NCI-H2171 treated with DMSO at 0.1 percent for 48 hours (cell line): ENCODE measurements around the gene KAZN.
A peak's percentile ranks its signal among the peaks of the same experiment; 100 is the strongest.

Experiments
- DNase-seq: peaks from one replicate; lab custom pipeline; 2025; lab: John Stamatoyannopoulos, UW

KAZN gene

DNA sequence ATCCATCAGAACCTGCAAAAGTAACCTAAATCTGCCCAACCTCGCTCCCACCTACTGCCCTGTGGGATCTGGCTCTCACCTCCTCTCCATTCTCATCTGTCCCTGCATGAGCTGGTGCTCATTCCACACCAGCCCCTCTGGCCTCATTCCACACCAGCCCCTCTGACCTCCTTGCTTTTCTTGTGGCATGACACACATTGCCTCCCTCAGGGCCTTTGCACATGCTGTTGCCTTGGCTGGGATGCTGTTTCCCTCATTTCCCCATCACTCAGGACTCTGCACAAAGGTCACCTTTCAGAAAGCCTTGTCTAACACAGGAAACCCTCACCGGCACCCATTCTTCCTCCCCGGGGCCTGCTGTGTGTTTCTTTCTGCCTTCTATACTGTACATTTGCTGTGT is 197.1 kb downstream of the KAZN start:
- no peak for DNase-seq

DNA sequence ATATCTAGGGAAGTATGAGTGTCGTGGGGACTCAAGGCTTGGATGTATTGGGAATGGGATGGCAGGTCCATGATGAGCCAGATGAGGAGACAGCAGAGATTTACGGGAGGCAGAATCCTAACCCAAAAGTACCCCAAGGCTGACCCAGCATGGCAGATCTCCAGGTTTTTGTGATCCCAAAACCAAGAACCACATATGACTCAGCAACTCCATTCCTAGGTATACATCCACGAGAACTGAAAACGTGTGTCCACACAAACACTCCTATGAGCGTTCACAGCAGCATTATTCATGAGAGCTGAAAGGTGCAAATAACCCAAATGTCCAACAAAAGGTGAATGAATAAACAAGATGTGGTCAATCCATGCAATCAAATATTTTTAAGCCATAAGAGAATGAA is 201.5 kb downstream of the KAZN start:
- DNase-seq = no peak

DNA sequence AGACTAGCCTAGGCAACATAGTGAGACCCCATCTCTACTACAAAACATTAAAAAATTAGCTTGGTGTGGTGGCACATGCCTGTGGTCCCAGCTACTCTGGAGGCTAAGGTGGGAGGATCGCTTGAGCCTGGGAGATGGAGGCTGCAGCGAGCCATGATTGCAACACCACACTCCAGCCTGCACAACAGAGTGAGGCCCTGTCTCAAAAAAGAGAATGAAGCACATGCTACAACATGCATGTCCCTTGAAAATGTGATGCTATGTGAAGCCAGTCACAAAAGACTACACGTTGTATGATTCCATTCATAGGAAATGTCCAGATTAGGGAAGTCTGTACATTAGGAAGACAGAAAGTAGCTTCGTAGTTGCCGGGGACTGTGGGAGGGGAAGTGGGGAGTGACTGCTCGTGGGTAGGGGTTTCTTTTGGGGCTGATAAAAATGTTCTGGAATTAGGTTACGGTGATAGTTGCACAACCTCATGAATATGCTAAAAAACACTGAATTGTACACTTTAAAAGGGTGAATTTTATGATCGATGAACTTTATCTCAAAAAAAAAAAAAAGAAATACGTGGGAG is 202.1 kb downstream of the KAZN start:
- no peak for DNase-seq

DNA sequence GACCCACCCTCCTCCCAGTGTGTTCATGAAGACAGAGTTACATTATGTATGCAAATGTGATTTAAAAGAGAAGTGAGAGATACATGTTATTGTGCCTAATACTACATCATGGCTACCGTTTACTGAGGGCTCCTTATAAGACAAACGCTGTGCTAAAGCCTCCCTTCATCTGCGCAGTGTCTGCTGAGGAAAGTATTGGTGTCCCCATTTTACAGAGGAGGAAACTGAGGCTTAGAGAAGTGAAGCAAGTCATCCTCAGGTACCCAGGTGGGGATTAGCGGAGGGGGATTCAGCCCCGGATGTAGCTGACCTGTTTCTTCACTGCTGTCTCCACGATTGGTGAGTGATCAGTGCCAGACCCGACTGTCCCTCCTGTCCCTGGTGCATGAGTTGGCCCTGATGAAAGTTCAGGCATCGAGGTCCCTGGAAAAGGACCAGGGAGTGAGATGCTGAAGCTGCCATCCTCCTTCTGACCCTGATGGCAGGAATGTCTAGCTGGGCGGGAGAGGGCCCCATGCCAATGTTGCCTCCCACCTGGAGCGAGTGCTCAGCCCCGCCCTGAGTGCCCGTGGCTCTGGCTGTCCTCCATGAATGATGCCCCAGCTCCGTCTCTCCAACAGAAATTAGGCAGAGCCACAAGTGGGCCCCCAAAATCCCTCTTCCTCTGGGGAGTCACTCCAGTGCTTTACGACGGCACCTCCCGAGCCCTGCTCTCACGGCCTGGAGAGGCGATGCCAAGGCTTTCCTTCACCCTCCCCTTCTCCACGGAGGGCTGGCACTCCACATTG is 204.7 kb downstream of the KAZN start:
- DNase-seq = no peak

DNA sequence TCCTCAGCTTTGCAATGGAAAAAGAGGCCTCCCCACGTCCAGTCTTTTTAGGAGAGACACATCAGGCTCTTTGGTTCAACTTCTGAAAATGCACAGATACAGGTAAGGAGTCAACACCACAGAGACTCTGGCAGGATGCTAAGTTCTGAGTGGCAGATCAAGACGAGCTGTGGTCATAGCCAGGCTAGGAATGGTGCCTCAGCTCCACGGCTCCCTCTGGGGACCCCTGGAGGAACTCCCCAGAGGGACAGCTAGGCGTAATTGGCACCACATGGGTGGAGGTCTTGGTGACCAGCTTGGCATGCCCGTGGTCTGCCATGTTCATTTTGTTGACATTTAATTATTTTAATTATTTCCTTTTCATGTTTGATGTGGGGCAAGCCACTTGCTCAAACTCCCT is 206.1 kb downstream of the KAZN start:
- DNase-seq = no peak

DNA sequence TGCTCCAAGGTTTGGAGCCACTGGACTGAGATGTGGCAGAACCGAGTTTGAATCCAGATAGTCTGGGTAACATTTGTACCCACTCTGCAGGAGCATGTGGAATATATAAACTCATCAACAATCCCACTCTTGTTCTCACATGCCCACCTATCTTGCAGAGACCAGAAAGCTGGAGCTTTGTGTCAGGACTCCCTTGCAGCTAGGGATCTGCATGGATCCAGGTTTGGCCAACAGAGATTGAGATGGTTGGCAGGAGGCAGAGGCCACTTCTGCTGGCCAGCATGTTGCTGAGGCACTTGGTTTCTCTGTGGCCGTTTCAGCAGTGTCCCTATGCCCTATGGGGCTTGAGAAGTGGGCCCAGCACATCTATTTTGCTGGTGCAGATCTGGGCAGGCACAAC is 208.3 kb downstream of the KAZN start:
- DNase-seq = no peak

DNA sequence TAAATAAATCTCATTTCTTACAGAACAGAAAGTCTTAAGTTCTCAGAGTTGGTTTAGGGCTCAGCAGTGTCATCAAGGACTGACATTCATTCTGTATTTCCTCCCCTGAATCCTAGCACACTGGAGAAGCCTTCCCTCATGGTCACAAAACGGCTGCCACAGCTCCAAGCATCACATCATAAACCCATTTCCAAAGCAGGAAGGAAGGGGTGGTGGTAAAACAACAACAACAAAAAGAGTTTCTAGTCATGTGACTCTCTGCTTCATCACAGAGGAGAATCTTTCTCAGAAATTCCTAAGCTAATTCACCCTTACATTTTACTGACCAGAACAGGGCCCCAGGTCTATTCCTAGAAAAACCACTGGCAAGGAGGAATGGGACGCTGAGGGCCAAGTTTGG is 210.3 kb downstream of the KAZN start:
- DNase-seq = no peak

DNA sequence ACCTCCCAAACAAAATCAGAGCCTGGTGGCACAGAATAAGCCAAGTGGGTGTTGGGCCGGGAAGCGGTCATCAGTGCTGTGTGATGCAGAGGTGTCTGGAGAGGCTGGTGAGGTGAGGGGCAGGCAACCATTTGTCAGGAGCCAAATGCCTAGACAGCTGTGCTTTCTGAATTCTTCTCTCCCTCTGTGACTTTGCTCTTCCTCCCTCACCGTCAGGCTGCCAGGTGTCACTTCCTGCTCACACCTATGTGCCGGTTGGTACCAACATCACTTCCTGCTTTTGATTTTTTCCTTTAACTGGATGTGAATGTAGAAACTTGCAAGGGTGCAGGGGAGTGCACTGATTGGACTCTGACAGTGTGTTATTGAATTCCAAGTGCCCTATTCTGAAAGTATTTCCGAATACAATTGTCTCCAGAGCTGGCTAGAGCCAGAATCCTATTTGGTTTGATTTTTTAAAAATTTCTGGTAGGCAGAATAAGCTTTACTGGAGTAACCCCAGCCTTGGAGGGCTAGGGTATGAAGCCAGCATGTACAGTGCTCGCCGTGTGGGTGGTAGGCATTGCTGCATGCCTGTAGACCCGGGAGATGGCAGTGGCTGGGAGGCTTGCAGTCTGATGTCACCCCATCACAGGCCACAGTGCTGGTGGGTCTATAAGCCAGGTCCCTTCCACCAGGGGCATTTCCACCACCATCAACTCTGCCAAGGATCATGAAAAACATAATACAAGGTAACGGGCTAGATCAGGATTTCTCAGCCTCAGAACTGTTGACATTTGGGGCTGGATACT is 210.9 kb downstream of the KAZN start:
- DNase-seq = no peak

DNA sequence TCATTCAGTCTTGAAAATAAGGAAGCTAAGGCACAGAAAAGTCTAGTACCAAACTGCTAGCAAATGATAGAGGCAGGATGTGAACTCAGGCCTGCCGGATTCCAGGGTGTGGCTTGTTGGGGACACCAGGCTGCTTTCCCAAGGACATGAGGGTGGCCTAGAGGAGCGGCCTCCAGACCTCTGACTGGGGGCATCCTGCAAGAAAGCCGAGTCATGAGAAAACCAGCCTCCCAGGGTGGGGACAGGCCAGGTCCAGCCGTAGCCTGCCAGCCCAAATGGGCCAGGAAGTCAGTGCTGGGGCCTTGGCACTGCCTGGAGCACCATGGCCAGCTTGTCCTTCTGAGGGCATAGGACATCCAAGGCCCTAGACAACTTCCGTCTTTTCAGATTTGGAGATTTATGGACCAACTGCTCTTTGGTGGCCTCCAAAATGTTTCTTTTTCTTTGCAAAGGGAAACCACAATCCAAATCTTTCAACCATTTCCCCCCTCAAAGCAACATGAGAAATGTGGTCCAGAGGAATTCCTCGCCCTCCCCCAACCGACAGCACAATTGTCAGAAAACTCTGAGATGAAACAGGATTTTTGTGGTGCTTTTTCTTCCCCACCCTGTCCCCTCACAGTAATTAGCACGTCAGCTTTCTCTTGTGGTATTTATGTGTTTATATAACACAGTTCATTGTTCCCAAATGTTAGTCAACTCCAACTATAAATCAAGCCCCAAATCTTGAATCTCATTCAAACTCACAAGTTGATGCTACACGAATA is 212.3 kb downstream of the KAZN start:
- no peak for DNase-seq

DNA sequence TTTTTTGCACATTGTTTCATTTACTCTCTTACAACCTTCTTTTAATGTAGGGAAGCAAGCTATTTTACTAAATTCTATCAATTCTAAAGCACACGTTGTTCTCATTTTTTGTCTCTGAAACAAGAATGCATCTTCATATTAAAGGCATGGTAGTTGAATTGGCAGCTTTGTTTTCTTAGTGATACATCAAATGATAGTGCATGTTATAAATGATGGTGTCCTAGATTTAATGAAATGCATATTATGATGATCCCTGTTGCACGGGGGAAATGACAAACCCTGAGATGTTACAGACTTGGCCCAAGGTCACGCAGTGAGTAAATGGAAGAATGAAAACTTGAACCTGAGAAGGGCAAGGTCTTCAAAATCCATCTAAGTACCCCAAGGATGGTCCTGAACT is 213.1 kb downstream of the KAZN start:
- DNase-seq = no peak

DNA sequence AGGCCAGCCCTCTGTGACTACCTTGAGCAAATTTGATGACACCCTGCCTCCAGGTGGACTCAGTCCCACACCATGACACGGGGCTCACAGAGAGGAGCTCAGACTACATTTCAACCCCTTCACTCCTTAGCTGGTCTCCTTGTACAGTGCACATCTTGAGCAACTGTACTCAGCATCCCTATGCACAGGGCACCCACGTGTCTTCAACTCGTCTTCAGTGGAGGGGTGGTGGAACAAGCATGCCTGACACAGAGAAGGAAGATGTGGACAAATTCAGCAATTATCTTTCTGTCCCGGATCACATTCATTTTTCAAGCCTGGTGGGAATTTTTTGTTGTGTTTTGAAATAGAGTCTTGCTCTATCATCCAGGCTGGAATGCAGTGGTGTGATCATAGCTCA is 213.7 kb downstream of the KAZN start:
- no peak for DNase-seq

DNA sequence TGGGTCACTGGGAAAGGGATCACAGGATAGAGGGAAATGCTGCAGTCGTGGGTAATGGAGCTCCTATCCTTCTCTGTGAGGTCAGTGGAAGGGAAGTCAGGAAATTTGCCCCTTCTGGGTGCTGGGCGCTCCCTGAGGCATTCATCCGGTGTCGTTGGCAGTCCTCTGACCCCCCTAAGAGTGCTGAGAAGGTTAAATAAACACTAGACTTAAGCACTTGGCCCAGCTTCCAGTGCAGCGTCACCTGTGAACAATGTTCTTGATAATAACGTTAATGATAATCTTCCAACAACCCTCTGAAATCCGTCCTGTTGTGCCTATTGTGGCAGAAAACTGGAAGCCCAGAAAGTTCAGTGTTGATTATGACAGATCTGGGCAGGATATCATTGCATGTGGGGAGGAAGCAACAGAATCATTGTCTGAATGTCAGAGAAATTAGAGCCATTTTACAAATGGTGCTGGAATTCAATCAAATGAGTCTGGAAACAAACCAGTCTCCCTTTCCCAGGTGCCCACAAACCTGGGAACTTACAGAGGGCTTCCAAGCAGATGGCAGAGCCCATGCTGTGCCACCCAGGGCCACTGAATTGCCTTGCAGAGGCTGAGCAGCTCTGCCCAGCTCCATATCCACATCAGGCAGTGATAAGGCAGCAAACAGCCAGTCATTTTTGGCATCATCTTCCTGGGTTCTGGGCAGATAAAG is 216.8 kb downstream of the KAZN start:
- DNase-seq = no peak

DNA sequence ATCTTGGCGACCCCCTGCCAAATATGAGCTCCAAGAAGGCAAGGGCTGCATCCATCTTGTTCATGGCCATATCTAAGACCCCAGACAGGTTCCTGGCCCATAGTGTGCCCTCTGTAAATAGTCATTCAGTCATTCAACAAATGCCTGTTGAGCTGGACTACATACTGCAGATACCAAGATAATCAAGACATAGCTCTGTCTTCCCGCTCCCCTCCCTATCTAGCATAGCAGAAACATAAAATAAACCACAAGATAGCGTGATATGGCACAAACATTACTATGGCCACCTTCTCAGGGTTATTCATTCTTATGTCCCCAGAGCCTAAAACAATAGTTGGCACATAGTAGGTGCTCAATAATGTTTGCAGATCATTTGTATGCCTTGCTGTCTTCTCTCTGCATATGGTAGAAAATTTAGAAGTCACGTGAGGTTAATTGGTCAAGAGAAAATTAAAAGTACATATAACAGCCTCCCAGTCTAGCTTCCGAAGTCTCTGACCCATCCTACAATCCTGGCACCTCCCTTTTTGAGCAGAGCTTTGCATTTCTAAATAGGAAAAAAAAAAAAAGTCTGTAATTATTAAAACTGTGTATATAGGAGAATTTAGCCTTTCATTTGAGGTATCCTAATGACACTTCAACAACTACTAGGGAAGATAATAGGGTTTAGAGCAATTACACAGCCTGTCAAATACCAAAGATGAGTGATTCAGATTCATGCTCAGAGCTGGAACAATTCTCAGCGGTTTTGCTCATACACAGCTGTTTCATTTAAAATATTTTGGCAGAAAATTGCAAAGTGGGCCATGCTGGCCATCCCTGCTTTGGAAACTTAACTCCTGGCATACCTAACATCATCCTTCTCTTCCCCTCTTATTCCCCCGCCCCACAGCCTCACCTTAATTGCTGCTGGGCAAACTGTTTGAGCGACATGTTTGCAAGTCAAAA is 219.0 kb downstream of the KAZN start:
- DNase-seq = no peak

DNA sequence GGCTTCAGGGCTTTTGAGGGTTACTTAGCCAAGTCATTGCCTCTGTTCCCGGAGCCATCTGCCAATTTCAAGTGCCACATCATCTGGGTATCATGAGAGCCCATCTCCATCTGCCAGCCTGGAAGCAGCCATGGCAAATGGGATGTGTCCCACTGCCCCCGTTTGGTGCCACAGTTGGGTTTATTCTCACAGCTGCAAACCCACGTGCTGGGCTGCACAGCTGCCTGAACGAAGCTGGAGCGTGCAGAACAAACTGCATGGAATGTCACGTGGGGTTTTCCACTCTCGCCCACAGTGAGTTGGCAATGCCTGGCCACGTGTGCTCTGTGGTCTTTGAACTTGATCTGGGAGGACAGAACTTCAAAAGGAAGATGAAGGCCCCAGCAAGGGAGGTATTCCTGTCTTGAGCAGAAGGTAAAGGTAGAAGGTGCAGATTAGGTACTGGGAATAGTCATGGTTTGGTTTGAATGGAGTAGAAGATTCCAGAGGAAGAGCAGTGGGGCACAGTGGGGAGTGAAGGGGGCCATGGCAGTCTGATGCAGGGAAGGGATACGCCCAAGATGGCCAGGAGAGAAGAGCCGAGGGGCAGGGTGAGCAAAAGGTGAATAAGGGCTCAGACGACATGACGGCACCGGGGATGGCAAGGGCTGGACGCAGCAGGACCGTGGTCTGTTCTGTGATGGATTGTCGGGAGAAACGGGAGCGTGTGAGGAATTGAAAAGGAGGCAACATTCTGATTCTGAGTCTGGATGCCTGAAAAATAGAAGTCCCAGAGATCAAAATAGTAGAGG is 222.0 kb downstream of the KAZN start:
- DNase-seq = peak; percentile 87

DNA sequence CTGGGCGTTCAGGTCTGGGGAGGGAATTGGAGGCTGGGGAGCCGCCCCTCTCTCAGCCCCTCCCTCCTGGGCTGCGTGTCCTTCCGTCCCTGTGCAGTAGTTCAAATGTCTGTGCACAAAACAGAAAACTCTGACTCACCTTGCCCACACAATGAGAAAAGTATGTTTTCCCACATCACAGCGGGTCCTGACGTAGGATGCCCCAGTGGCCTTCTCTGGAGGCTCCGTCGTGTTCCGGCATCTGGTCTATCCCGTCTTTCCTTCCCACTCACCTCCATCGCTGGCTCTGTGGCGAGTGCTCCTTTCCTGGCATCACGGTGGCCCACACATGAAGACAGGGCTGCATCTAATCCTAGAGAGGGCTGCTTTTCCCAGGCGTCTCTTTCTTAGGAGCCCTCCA is 224.0 kb downstream of the KAZN start:
- DNase-seq = no peak

DNA sequence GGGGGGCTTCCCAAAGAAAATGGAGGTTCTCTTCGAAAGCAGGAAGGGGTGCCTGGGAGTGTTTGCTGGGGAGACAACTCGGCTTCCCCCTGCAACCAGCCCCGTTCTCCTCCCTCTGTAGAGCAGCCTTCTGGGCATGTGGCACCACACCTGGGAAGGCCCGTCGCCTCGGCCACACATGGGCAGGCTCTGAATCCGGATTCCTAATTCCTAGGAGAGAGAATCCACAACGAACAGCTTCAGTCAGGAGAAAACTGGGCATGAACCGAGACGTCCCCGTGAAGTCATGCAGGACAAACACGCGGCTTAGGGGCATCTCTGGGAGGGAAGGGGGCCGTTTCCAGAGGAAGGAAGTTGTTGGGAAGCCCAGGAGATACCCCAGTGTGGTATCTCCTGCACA is 224.5 kb downstream of the KAZN start:
- DNase-seq = no peak

DNA sequence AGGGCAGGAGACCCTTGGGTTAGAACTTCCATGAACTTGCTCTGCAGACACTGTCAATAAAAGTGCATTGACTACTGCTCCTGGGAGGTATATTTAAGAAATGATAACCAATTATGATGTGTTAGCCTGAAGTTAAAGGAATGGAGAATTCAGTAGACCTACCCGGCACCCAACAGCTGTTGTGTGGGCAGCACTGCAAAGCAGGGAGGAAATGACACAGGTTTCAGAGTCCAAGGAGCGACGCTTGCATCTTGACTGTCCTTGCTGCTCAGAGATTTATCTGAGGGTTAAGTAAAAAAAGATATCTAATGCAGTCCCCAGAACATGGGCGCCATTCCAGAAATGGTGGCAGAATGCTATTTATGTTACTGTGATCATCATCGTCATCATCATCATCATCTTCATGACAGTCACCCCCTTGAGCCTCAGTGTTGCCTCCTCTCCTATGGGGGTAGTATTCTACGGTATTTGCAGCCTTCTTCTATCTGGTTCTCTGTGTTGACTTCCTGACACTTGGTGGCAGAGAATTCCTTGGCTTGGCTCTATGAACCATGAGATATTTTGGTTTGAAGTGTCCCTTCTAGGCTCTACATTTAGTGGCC is 225.9 kb downstream of the KAZN start:
- DNase-seq = no peak

DNA sequence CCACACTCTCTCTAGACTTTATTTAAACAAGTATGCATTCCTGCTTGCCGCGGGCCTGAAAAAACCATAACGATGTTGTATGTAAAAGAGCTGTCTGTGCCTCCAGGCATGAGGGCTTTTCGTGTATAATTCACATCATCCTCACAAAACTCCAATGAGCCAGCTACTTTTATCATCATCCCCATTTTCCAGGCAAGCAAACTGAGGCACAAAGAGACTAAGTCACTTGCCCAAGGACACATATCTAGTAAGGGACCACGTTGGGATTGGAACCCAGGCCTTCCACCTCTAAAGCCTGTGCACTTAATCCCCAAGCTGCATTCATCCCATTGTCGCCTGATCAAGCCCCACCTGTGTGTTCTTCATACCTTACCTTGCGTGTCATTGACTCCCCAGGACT is 226.9 kb downstream of the KAZN start:
- DNase-seq = no peak

DNA sequence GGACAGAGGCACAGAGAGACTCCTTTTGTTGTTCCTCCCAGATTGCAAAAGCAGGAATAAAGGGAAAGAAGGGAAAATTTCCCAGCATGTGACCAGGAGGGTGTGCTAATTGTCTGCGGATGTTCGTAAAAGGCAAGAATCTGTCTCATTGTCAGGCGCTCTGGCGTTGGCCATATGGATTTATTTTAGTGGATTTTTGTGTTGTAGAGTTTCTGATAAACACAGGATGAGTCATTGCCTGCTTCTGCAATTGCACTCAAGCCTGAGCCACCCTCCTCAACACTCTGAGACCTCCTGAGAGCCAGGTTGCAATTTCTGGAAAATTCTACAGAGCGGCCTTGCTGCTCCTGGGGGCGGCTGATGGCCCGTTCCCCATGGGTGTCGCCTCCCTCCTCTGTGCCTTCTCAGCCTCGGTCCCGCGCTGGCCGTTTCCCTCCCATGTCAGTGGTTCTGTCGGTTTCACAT is 227.7 kb downstream of the KAZN start:
- DNase-seq = no peak
